GM10248 (cell line): ENCODE results near the gene NDUFA7.

ENCODE experiments used
- CTCF ChIA-PET: fragments of 300-600 bp; sonication (Branson Sonifier 250); formaldehyde crosslinking; extraction: SDS; loops from one replicate; lab custom pipeline; 2021; ENCODE audit warnings: antibody characterized with exemption; lab: Yijun Ruan, JAX
- POLR2A ChIA-PET: fragments of 350-650 bp; sonication (Branson Sonifier 250); formaldehyde crosslinking; extraction: SDS; loops from one replicate; lab custom pipeline; 2020; ENCODE audit warnings: antibody characterized with exemption; lab: Yijun Ruan, JAX
- DNase-seq: peaks from one replicate; pipeline ENCODE4 v3.0.0; 2012; ENCODE audit errors: extremely low spot score
- TF ChIP-seq, protein P1 (sequence below): IDR thresholded peaks from 2 replicates; pipeline ENCODE4 v1.5.1; 2012; ENCODE audit warnings: mild to moderate bottlenecking, low read depth; ENCODE audit errors: extremely low read depth, missing control alignments, control extremely low read depth

Gene NDUFA7

DNA sequence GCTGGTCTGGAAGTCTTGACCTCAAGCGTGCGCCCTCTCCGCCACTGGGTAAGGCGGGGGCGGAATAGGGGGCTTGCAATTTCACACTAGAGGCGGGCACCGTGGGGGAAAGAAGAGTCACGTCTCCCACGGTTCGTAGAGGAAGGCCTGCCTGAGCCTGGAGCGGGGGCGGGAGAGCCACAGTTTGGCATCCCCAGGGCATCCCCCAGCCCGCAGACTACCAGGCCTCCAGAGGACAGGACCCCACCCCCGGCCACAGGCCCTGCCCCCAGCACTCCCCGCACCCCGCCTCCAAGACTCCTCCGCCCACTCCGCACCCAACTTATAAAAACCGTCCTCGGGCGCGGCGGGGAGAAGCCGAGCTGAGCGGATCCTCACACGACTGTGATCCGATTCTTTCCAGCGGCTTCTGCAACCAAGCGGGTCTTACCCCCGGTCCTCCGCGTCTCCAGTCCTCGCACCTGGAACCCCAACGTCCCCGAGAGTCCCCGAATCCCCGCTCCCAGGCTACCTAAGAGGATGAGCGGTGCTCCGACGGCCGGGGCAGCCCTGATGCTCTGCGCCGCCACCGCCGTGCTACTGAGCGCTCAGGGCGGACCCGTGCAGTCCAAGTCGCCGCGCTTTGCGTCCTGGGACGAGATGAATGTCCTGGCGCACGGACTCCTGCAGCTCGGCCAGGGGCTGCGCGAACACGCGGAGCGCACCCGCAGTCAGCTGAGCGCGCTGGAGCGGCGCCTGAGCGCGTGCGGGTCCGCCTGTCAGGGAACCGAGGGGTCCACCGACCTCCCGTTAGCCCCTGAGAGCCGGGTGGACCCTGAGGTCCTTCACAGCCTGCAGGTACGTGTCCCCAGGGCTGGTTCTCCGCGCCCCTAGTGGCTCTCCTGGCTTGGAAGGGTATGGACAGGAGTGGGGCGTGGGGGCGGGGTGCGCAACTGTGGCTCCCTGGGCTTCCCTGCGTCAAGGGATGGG lies 42.9 kb upstream of the NDUFA7 start, which contains the start of gene ANGPTL4:
ANGPTL4 (plus strand) TSS at position 353 of the 969 bp plus-strand sequence; CDS start at position 520, 167 bp downstream.
- ChIA-PET POLR2A (no interaction called here), CTCF (interaction anchor here (2.8 kb wide), 1 partner anchor 10 kb away, joined by 19 read pairs; no protein-coding TSS in a partner anchor)
- DNase-seq: peak; percentile 62
- TF ChIP-seq, protein P1, sequence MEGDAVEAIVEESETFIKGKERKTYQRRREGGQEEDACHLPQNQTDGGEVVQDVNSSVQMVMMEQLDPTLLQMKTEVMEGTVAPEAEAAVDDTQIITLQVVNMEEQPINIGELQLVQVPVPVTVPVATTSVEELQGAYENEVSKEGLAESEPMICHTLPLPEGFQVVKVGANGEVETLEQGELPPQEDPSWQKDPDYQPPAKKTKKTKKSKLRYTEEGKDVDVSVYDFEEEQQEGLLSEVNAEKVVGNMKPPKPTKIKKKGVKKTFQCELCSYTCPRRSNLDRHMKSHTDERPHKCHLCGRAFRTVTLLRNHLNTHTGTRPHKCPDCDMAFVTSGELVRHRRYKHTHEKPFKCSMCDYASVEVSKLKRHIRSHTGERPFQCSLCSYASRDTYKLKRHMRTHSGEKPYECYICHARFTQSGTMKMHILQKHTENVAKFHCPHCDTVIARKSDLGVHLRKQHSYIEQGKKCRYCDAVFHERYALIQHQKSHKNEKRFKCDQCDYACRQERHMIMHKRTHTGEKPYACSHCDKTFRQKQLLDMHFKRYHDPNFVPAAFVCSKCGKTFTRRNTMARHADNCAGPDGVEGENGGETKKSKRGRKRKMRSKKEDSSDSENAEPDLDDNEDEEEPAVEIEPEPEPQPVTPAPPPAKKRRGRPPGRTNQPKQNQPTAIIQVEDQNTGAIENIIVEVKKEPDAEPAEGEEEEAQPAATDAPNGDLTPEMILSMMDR: no peak

DNA sequence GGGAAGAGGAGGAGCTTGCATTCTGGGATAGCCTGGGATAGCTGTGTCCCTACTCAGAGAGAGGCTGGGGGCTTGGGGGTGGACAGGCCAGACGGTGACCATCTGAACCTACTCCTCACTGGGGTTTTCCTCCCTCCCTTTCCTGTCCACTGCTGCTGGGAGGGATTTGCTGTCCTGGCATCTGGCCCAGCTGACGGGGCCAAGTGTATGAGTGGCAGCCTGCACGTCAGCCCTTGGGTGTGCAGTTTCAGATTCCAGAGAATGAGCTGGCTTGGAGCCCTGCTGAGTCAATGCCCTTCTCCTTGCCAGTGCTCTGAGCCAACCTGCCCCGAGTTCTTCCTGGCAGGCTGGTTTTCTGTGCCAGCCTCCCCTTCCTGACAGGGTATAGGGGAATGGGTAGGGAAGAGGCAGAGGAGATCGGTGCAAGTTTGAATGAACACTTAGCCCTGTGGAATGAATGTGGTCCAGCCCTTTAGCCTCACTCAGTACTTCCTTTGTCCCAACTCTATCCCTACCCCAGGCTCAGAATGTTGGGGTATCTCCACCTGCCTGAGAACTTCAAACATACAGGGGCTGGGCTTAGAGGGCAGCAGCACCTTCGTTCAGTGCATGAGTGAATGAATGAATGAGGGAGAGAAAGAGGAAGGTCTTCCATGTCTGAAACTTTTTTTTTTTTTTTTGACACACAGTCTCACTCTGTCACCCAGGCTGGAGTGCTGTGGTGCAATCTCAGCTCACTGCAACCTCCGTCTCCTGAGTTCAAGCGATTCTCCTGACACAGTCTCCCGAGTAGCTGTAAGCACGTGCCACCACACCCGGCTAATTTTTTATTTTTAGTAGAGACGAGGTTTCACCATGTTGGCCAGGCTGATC lies 41.0 kb upstream of the NDUFA7 start:
- POLR2A ChIA-PET: no interaction called here
- CTCF ChIA-PET: interaction anchor here (1.3 to 2.8 kb wide), 2 partner anchors 8 to 35 kb away, joined by 3 to 19 read pairs; no protein-coding TSS in a partner anchor
- no peak for DNase-seq
- TF ChIP-seq, protein P1: no peak

DNA sequence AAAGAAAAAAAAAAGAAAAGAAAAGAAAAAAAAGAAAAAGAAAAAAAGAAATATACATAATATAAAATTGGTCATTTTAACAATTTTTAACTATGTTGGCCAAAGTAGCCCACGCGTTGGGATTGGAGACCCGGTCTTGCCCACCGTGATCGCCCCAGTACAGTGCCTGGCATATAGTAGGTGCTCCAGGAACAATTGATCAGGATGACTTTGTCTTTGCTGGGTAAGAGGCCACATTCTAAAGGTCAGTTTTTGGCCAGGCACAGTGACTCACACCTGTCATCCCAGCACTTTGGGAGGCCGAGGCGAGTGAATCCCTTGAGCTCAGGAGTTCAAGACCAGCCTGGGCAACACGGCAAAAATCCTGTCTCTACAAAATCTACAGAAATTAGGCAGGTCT lies 39.0 kb upstream of the NDUFA7 start:
- ChIA-PET POLR2A (no interaction called here), CTCF (no interaction called here)
- TF ChIP-seq, protein P1: no peak
- no peak for DNase-seq

DNA sequence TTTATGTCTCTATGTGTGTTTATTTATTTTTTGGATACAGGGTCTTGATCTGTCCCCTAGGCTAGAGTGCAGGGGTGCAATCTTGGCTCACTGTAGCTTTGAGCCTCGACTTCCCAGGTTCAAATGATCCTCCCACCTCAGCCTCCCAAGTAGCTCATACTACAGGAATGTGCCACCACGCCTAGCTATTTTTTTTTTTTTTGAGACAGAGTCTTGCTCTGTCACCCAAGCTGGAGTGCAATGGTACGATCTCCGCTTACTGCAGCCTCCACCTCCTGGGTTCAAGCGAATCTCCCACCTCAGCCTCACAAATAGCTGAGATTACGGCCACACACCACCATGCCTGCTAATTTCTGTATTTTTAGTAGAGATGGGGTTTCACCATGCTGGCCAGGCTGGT lies 37.8 kb upstream of the NDUFA7 start:
- ChIA-PET CTCF (interaction anchor here (1.1 to 2.4 kb wide), 3 partner anchors 39 to 222 kb away, joined by 3 to 7 read pairs (median 5); no protein-coding TSS in a partner anchor), POLR2A (no interaction called here)
- TF ChIP-seq, protein P1: no peak
- no peak for DNase-seq

DNA sequence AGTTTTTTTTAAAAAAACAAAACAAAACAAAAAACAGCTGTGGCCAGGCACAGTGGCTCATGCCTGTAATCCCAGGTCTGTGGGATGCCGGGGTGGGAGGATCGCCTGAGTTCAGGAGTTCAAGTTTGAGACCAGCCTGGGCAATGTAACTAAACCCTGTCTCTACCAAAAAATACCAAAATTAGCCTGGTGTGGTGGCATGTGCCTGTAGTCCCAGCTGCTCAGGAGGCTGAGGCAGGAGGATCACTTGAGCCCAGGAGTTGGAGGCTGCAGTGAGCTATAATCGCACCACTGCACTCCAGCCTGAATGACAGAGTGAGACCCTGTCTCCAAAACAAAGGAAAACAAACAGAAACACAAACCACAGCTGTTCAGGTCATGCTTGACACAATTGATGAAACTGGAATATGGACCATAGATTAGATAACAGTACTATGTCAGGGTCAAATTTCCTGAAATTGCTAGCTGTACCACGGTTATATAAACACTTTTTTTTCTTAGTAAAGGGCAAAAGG lies 35.9 kb upstream of the NDUFA7 start:
- TF ChIP-seq, protein P1: no peak
- POLR2A ChIA-PET: interaction anchor here (0.6 kb wide), 1 partner anchor 31 kb away, joined by 4 read pairs; no protein-coding TSS in a partner anchor
- no peak for DNase-seq
- CTCF ChIA-PET: interaction anchor here (1.1 to 1.7 kb wide), 3 partner anchors 9 to 222 kb away, joined by 3 to 7 read pairs (median 4); no protein-coding TSS in a partner anchor
